CD14-positive monocyte (primary cell): ENCODE data around the gene IGFBP7. TPM values are rescaled to one million over a fixed set of nuclear protein-coding genes. Genes with fewer than 3 reads are reported as not detected.

Experiments used
- DNase-seq, 3 donors: peaks; one replicate each; pipeline ENCODE4 v3.0.0-alpha.2; 2011 to 2022
- H2AFZ ChIP-seq: 2 replicates; pipeline ENCODE4 v1.6.0; 2012; ENCODE audit warnings: mild to moderate bottlenecking, low read depth, low read length, inconsistent platforms; ENCODE audit not compliant: insufficient read depth, poor library complexity, severe bottlenecking
- H3K27ac ChIP-seq, 2 donors: 1 replicate in 1 of 2; 2 replicates in 1 of 2; pipeline ENCODE4 v1.5.1; 2012 to 2013; ENCODE audit warnings: low read length in 2 of 2, control low read depth in 1 of 2, inconsistent platforms in 1 of 2, low read depth in 1 of 2, mild to moderate bottlenecking in 1 of 2
- H3K27me3 ChIP-seq, 2 donors: one replicate each; pipeline versions ENCODE4 v1.6.0 to v1.6.1; 2011 to 2013; ENCODE audit warnings: low read length in 2 of 2; ENCODE audit not compliant: control insufficient read depth in 2 of 2, insufficient read depth in 2 of 2
- H3K36me3 ChIP-seq, 2 donors: replicated peaks in 1 of 2; 1 replicate in 1 of 2; 2 replicates in 1 of 2; pipeline versions ENCODE4 v1.5.1 to v1.6.1; 2012 to 2013; ENCODE audit warnings: low read length in 2 of 2, control low read depth in 1 of 2, inconsistent platforms in 1 of 2, mild to moderate bottlenecking in 1 of 2; ENCODE audit not compliant: insufficient read depth in 2 of 2, control insufficient read depth in 1 of 2
- H3K4me1 ChIP-seq, 2 donors: 1 replicate in 1 of 2; 2 replicates in 1 of 2; pipeline versions ENCODE4 v1.5.1 to v1.6.1; 2012 to 2013; ENCODE audit warnings: low read length in 2 of 2, control low read depth in 1 of 2, inconsistent platforms in 1 of 2, mild to moderate bottlenecking in 1 of 2, moderate library complexity in 1 of 2; ENCODE audit not compliant: insufficient read depth in 2 of 2, control insufficient read depth in 1 of 2
- H3K4me2 ChIP-seq: replicated peaks from 2 replicates; pipeline ENCODE3; 2012; ENCODE audit warnings: low read length, moderate library complexity, mild to moderate bottlenecking; ENCODE audit not compliant: poor library complexity, severe bottlenecking; ENCODE audit errors: extremely low read depth
- H3K4me3 ChIP-seq, 3 experiments: fragments of 200-600 bp in 1 of 3; sonication (generic) in 1 of 3; replicated peaks in 1 of 3; 1 replicate in 2 of 3; 2 replicates in 1 of 3; pipeline ENCODE4 v1.5.1; 2011 to 2013; ENCODE audit warnings: low read length in 3 of 3, mild to moderate bottlenecking in 3 of 3, control low read depth in 2 of 3, low read depth in 2 of 3, inconsistent platforms in 1 of 3, moderate library complexity in 1 of 3
- H3K79me2 ChIP-seq: 2 replicates; pipeline ENCODE4 v1.6.0; 2012; ENCODE audit warnings: mild to moderate bottlenecking, control low read depth, inconsistent platforms, low read length, moderate library complexity; ENCODE audit not compliant: insufficient read depth
- H3K9ac ChIP-seq: 2 replicates; pipeline ENCODE4 v1.6.0; 2017; ENCODE audit warnings: low read length, mild to moderate bottlenecking; ENCODE audit not compliant: insufficient read depth, poor library complexity, severe bottlenecking
- H3K9me3 ChIP-seq, 2 donors: replicated peaks in 1 of 2; 1 replicate in 1 of 2; 2 replicates in 1 of 2; pipeline versions ENCODE4 v1.5.1 to v1.6.1; 2012 to 2013; ENCODE audit warnings: low read length in 2 of 2, control low read depth in 1 of 2; ENCODE audit not compliant: control insufficient read depth in 1 of 2, insufficient read depth in 1 of 2
- H4K20me1 ChIP-seq: 2 replicates; pipeline ENCODE4 v1.6.0; 2012; ENCODE audit warnings: mild to moderate bottlenecking, low read length, control low read depth, moderate library complexity; ENCODE audit not compliant: insufficient read depth
- H3K27ac Mint-ChIP-seq, 7 donors: one replicate each; pipeline ENCODE4 v1.8.0; 2020; ENCODE audit warnings: mild to moderate bottlenecking in 7 of 7, mixed read lengths in 7 of 7, moderate library complexity in 6 of 7, inconsistent platforms in 2 of 7
- H3K27me3 Mint-ChIP-seq, 3 donors: one replicate each; pipeline ENCODE4 v1.8.0; 2021 to 2022; ENCODE audit warnings: low read depth in 3 of 3, mild to moderate bottlenecking in 3 of 3, mixed read lengths in 3 of 3, moderate library complexity in 3 of 3, inconsistent platforms in 1 of 3
- H3K36me3 Mint-ChIP-seq, 2 donors: one replicate each; pipeline ENCODE4 v1.8.0; 2020; ENCODE audit warnings: mixed read lengths in 2 of 2, inconsistent platforms in 1 of 2, mild to moderate bottlenecking in 1 of 2
- H3K4me1 Mint-ChIP-seq: one replicate; pipeline ENCODE4 v1.8.0; 2020; ENCODE audit warnings: mild to moderate bottlenecking, mixed read lengths
- H3K4me3 Mint-ChIP-seq, 2 donors: one replicate each; pipeline ENCODE4 v1.8.0; 2020; ENCODE audit warnings: mild to moderate bottlenecking in 2 of 2, mixed read lengths in 2 of 2, moderate library complexity in 1 of 2
- H3K9me3 Mint-ChIP-seq, 7 donors: one replicate each; pipeline ENCODE4 v1.8.0; 2020 to 2022; ENCODE audit warnings: mixed read lengths in 7 of 7, mild to moderate bottlenecking in 6 of 7, moderate library complexity in 6 of 7, inconsistent platforms in 2 of 7
- CTCF ChIP-seq: fragments of 200-600 bp; IDR thresholded peaks from one replicate; pipeline ENCODE4 v1.8.0; 2022; ENCODE audit warnings: antibody characterized with exemption, mild to moderate bottlenecking
- WGBS: methylation state at CpG from one replicate; pipeline ENCODE4 v1.1.5; 2013; ENCODE audit warnings: missing lambda C conversion rate; ENCODE audit not compliant: insufficient coverage; 5-methylcytosine and 5-hydroxymethylcytosine counted together
- intact Hi-C, 2 donors: fragments of 100-400 bp; cut with micrococcal nuclease; formaldehyde crosslinking; loops; one replicate each; pipeline versions ENCODE4 v1.15.0 to v1.15.1; 2023
- polyA plus RNA-seq, 3 donors: library from polyadenylated mRNA; depleted of rRNA in 1 of 3; unstranded in 2 of 3; stranded (reverse) in 1 of 3; fragments of 300-500 nt in 2 of 3; fragments of >200 nt in 1 of 3; fragmentation: Illumina TruSeq in 2 of 3; gene quantifications; 1 replicate in 2 of 3; 2 replicates in 1 of 3; pipeline ENCODE4 v1.2.3, GENCODE V29; 2012 to 2021

The IGFBP7 gene
- polyA plus RNA-seq, 3 donors, result 23.1 to 53.1 (median 46.9) TPM

GRCh38 chr4:57041020-57041419 is 69.2 kb downstream of the IGFBP7 start:
- WGBS, result no CpG with 5 or more reads among the region's 1 CpG
- no peak overlapping the region for H3K27ac ChIP-seq
- intact Hi-C loops, result no loop called here
- Mint-ChIP-seq H3K4me1 (peaks cover 3% of the 10 kb centered on the region), H3K9me3 (no peaks in the 10 kb centered on the region), H3K36me3 (peaks cover 6 to 20% of the 10 kb centered on the region in 2 donors), H3K27me3 (peaks cover 0 to 1% (median 0%) of the 10 kb centered on the region in 3 donors), H3K27ac (no peak overlapping the region), H3K4me3 (no peak overlapping the region)
- H3K27me3 ChIP-seq, result no peaks in the 10 kb centered on the region
- no peaks in the 10 kb centered on the region for H3K79me2 ChIP-seq
- H4K20me1 ChIP-seq, result no peaks in the 10 kb centered on the region
- no peak overlapping the region for H3K9ac ChIP-seq
- H3K4me1 ChIP-seq, result no peaks in the 10 kb centered on the region
- no peak for DNase-seq
- H2AFZ ChIP-seq, result no peak overlapping the region
- no peak for TF ChIP-seq CTCF
- peaks cover 6 to 10% of the 10 kb centered on the region in 2 donors for H3K36me3 ChIP-seq
- H3K9me3 ChIP-seq, result no peaks in the 10 kb centered on the region
- H3K4me3 ChIP-seq, result no peak overlapping the region
- H3K4me2 ChIP-seq, result no peak overlapping the region

DNA sequence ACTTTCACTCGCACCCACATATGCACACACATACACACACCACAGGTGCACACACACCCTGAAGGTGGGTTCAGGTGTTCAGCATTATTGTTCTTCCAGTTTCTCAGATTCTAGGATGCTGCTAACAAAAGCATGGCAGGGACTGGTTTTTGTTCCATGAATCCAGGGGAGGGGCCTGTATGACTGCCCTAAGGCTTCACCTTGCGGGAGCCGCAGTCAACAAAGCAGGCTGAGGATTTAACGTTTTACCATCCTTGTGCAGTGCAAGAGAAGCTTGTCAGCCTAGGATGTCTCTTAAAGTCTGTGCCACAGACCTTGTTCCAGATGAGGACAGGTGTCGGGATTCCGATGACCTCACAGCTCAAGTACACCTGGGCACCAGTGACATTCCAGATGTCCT is 69.7 kb downstream of the IGFBP7 start:
- H3K4me1 ChIP-seq, result no peaks in the 10 kb centered on the region
- intact Hi-C loops, result no loop called here
- H3K27me3 ChIP-seq, result no peaks in the 10 kb centered on the region
- H3K9me3 ChIP-seq, result no peaks in the 10 kb centered on the region
- H3K27ac ChIP-seq, result no peak overlapping the region
- H3K27me3 Mint-ChIP-seq, result peaks cover 0 to 1% (median 0%) of the 10 kb centered on the region in 3 donors
- peaks cover 3% of the 10 kb centered on the region for H3K4me1 Mint-ChIP-seq
- H3K36me3 ChIP-seq, result peaks cover 6 to 10% of the 10 kb centered on the region in 2 donors
- H3K36me3 Mint-ChIP-seq, result peaks cover 6 to 20% of the 10 kb centered on the region in 2 donors
- no peak for TF ChIP-seq CTCF
- no peak overlapping the region for H3K4me2 ChIP-seq
- WGBS, result 93% methylated on average over 5 of the region's 6 CpGs
- H3K9ac ChIP-seq, result no peak overlapping the region
- H4K20me1 ChIP-seq, result no peaks in the 10 kb centered on the region
- no peaks in the 10 kb centered on the region for H3K79me2 ChIP-seq
- H3K4me3 ChIP-seq, result no peak overlapping the region
- H3K27ac Mint-ChIP-seq, result no peak overlapping the region
- no peak overlapping the region for H2AFZ ChIP-seq
- no peaks in the 10 kb centered on the region for H3K9me3 Mint-ChIP-seq
- no peak for DNase-seq
- H3K4me3 Mint-ChIP-seq, result no peak overlapping the region
